GM12892 (cell line): Measurements from ENCODE around the gene DIAPH1.

Source experiments
- DNase-seq: peaks from one replicate; pipeline ENCODE4 v3.0.0; 2011; ENCODE audit not compliant: insufficient read length
- FAIRE-seq: peaks from 2 replicates; lab custom pipeline; 2011; peaks lifted over from hg19 to GRCh38; lab: Jason Lieb, UNC
- POLR2A ChIP-seq: IDR thresholded peaks from 2 replicates; pipeline ENCODE4 v1.6.1; 2011; ENCODE audit warnings: low read depth, low read length, control low read depth
- POLR2AphosphoS5 ChIP-seq: IDR thresholded peaks from 2 replicates; pipeline ENCODE4 v1.6.1; 2011; ENCODE audit warnings: low read depth, low read length, control low read depth
- TAF1 ChIP-seq: IDR thresholded peaks from 2 replicates; pipeline ENCODE4 v1.6.1; 2011; ENCODE audit warnings: low read depth, mild to moderate bottlenecking, control low read depth, low read length, borderline replicate concordance

DIAPH1 gene

DNA sequence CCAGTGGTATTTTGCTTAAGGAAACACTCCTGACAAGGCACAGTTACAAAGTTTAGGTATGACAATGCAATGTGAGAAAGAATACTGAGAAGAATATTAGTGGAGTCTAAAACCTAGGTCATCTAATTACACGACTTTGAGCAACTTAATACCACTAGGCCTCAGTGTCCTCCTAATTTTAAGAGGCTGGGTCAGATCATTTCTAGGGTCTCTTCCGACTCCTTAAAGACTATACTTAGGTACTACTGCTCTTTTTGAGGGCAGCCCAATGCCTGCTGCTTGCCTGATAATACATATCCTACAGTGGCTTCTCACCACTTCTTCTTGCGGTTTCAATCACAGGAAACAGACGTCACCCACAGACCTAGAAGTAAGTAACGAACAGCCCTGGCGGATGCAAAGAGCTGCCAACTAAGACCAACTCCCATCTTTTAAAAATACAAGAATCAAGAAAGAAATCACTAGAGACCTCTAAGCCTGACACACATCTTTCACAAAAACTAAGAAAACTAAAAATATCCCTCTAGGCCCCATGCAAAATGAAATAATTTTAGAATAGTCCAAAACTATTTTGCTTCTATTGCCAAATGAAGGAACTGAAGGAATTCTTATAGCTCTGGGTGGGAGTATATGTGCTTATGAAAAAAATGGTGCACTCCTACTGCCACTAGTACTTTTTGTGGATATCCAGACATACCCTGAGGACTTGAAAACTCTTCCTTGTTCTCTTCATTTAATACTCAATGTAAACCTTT, 13.1 kb downstream of the DIAPH1 start:
- TF ChIP-seq TAF1 = no peak
- no peak for TF ChIP-seq POLR2AphosphoS5
- TF ChIP-seq POLR2A = no peak
- DNase-seq (peak; percentile 17), FAIRE-seq (peak; percentile 69)

GRCh38 chr5:141603923-141604717, 14.7 kb downstream of the DIAPH1 start:
- TF ChIP-seq TAF1 (no peak), POLR2AphosphoS5 (no peak), POLR2A (no peak)
- FAIRE-seq (peak; percentile 51), DNase-seq (no peak)

DNA sequence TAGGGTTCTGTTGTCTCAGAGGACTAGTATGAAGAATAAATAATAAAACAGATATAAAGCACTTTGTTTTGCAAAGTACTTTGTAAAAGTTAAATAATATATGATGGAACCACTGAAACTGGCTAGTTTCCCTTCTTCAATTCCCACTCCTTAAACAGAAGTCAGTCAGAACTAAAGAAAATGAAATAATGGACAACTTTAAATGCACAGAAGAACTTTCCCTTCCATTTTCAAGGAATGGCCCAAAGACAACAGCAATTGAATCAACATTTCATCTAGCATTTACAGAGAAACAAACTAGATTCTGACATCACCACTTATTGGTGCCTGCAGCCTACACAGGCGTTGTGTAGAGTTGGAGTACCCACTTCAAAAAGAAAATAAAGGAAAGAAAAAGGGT, 16.2 kb downstream of the DIAPH1 start:
- FAIRE-seq (no peak), DNase-seq (no peak)
- TF ChIP-seq POLR2A (no peak), TAF1 (no peak), POLR2AphosphoS5 (no peak)

- FAIRE-seq = peak; percentile 33
- TF ChIP-seq POLR2AphosphoS5 = no peak
- no peak for TF ChIP-seq POLR2A
- no peak for TF ChIP-seq TAF1
- DNase-seq = no peak
Observed at GRCh38 chr5:141598391-141599345, 20.1 kb downstream of the DIAPH1 start.

DNA sequence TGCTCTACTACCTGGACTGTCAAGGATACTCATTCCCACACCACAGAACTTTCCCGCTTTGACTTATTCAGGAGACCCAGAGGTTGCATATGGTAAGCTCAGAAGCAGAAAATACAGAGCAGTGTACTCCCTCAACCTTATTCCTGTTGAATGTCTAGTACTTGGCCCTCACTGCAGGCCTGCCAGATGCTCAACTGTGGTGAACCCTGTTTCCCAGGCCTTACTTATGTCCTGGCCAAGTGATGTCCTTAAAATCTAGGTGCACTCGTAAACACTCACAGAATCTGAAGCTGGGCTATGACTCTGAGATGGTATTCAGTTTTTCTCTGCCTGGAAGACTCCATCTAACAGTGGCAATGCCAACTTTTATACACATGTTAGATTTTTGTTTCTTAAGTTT, 21.0 kb downstream of the DIAPH1 start:
- TF ChIP-seq POLR2AphosphoS5 = no peak
- no peak for TF ChIP-seq POLR2A
- no peak for TF ChIP-seq TAF1
- FAIRE-seq = no peak
- DNase-seq = no peak

DNA sequence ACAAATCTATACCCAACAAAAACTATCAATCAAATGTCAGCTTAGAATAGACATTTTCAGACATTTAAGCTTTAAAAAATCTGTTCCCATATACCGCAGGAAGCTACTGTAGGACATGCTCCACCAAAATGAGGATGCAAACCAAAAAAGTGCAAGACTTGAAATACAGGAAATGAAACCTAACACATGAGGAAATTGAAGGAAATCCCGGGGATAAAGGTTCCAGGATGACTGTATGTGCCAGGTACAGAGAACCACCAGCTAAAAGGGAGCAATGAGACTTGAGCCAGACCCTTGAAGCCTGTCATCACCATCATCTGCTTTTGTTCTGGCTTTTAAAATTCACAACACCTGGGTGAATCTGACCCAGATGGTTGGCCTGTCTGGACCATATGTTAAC, 21.4 kb downstream of the DIAPH1 start:
- DNase-seq (no peak), FAIRE-seq (peak; percentile 24)
- TF ChIP-seq POLR2AphosphoS5 = no peak
- no peak for TF ChIP-seq TAF1

DNA sequence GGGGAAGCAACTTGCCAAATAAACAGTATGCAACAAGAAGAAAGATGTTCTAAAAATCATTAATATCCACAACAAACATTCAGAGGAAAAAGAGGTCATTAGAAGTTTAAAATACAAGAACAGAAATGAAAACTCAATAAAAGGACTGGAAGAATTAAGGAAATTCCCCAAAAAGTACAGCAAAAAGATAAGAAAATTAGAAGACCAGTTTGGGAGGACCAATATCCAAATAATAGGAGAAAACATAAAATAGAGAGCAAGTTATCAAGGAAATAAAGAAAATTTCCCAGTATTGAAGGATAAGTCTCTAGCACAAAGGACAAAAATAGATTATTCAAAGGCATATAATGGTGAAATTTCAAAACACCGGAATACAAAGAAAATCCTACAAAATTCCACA, 21.9 kb downstream of the DIAPH1 start:
- no peak for TF ChIP-seq TAF1
- TF ChIP-seq POLR2A = no peak
- TF ChIP-seq POLR2AphosphoS5 = no peak
- DNase-seq (no peak), FAIRE-seq (no peak)

GRCh38 chr5:141590127-141590526, 28.7 kb downstream of the DIAPH1 start:
- FAIRE-seq (peak; percentile 9), DNase-seq (no peak)
- TF ChIP-seq TAF1 (no peak), POLR2AphosphoS5 (no peak), POLR2A (no peak)

DNA sequence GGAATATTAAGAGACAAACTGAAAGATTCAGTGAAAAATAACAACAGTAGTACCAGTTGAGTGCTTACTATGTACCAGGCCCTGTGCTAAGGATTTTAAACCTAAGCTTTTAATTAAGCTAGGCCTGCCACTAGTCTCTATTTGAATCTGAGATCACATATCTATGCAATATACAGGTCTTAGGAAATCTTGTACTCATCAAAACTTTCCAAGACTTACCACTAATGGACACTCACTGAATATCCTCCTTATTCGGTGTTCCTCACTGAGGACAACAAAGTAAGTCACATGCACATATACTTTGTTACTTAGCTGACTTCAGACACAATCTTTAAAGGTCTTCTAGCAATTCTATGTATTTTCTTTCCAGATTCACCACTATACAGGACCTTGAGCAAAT, 32.6 kb downstream of the DIAPH1 start:
- TF ChIP-seq TAF1 = no peak
- no peak for TF ChIP-seq POLR2A
- no peak for TF ChIP-seq POLR2AphosphoS5
- peak; percentile 44 for FAIRE-seq
- no peak for DNase-seq

DNA sequence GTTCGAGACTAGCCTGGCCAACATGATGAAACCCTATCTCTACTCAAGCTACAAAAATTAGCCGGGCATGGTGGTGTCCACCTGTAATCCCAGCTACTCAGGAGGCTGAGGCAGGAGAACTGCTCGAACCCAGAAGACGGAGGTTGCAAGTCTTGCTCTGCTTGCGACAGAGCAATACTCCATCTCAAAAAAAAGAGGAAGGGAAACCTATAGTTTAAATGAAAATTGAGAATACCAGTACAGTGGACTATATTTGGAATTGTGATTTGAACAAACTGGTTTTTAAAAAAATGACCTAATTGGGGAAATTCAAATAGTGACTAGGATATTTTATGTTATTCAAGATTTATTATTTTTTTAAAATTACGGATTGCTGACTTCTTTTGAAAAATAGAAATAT, 33.2 kb downstream of the DIAPH1 start:
- no peak for FAIRE-seq
- no peak for DNase-seq
- TF ChIP-seq TAF1 = no peak
- no peak for TF ChIP-seq POLR2AphosphoS5
- TF ChIP-seq POLR2A = no peak

DNA sequence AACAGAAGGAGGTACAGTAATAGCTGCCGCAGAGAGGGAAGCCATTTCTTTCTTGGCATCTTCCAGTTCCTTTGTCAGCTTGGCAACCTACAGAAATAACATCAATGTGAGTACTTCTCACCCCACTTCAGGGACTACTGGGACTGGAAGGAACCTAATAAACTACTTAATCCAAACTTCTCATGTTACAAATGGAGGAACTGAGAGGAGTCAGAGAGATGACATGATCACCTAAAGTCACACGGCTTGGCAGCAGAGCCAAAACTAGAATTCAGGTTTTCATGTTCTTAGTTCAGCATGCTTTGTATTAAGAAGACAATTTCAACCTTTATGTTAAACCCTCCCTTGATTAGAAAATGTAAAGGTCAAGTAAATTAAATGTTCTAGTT, 44.7 kb downstream of the DIAPH1 start:
- DNase-seq = no peak
- no peak for FAIRE-seq
- TF ChIP-seq POLR2AphosphoS5 (no peak), POLR2A (no peak), TAF1 (no peak)
